Myocyte (in vitro differentiated cells): ENCODE data around the gene FXYD5. TPM values are rescaled to one million over a fixed set of nuclear protein-coding genes. Genes with fewer than 3 reads are reported as not detected.
"Not testable (repeated sequence)": the region's sequence is repeated elsewhere in the genome, so short reads cannot be mapped to it uniquely, and the experiment has no call there.

Source experiments
- DNase-seq: peaks from one replicate; pipeline ENCODE4 v3.0.0-alpha.2; 2012; ENCODE audit warnings: low read depth
- total RNA-seq: library from RNA; depleted of rRNA; stranded (reverse); fragments of >200 nt; gene quantifications from 2 replicates; pipeline ENCODE4 v1.2.3, GENCODE V29; 2014

FXYD5 gene
- total RNA-seq, 1 donor from 2014 or later: 12.0 TPM

GRCh38 chr19:35136977-35137702 is 17.4 kb upstream of the FXYD5 start:
- no peak for DNase-seq

GRCh38 chr19:35138305-35138892 is 16.1 kb upstream of the FXYD5 start, which contains the start of gene FXYD1:
FXYD1 (plus strand) TSS chr19:35138824; CDS start chr19:35140080, 1,256 bp downstream.
- peak; percentile 72 for DNase-seq

- no peak for DNase-seq
These were observed 14.2 kb upstream of the FXYD5 start for GRCh38 chr19:35140207-35140961.

GRCh38 chr19:35140962-35141836 is 13.3 kb upstream of the FXYD5 start:
- peak; percentile 69 for DNase-seq

- DNase-seq: no peak
These were observed 12.5 kb upstream of the FXYD5 start for GRCh38 chr19:35141837-35142605.

GRCh38 chr19:35142606-35143230 is 11.8 kb upstream of the FXYD5 start:
- DNase-seq: no peak

GRCh38 chr19:35143231-35143715 is 11.3 kb upstream of the FXYD5 start, which contains the start of gene FXYD7:
FXYD7 (plus strand) TSS chr19:35143255; CDS start chr19:35143334, 79 bp downstream.
- DNase-seq: no peak

- DNase-seq: no peak
These were observed 10.7 kb upstream of the FXYD5 start for GRCh38 chr19:35143818-35144217.

- no peak for DNase-seq
These were observed 10.3 kb upstream of the FXYD5 start for GRCh38 chr19:35144259-35144599.

- no peak for DNase-seq
These were observed 9.7 kb upstream of the FXYD5 start for GRCh38 chr19:35144600-35145436.

- no peak for DNase-seq
These were observed 7.6 kb upstream of the FXYD5 start for GRCh38 chr19:35146746-35147459.

GRCh38 chr19:35149463-35149862 is 5.1 kb upstream of the FXYD5 start:
- peak; percentile 48 for DNase-seq

GRCh38 chr19:35150445-35150844 is 4.1 kb upstream of the FXYD5 start:
- DNase-seq: no peak

- no peak for DNase-seq
These were observed 3.1 kb upstream of the FXYD5 start for GRCh38 chr19:35151273-35152065.

GRCh38 chr19:35153129-35153522 is 1.4 kb upstream of the FXYD5 start:
- DNase-seq: not testable (repeated sequence)

GRCh38 chr19:35153701-35154524 is 622 bp upstream of the FXYD5 start:
- no peak for DNase-seq
